Measurements from ENCODE around the gene POLG2. TPM values are rescaled to one million over a fixed set of nuclear protein-coding genes. Genes with fewer than 3 reads are reported as not detected.
"Not testable (repeated sequence)": the region's sequence is repeated elsewhere in the genome, so short reads cannot be mapped to it uniquely, and the experiment has no call there.

Gene POLG2
- polyA plus RNA-seq, 2 of the 4 experiments (the other 2 are of a cell fraction): 26.3 to 31.3 TPM

DNA sequence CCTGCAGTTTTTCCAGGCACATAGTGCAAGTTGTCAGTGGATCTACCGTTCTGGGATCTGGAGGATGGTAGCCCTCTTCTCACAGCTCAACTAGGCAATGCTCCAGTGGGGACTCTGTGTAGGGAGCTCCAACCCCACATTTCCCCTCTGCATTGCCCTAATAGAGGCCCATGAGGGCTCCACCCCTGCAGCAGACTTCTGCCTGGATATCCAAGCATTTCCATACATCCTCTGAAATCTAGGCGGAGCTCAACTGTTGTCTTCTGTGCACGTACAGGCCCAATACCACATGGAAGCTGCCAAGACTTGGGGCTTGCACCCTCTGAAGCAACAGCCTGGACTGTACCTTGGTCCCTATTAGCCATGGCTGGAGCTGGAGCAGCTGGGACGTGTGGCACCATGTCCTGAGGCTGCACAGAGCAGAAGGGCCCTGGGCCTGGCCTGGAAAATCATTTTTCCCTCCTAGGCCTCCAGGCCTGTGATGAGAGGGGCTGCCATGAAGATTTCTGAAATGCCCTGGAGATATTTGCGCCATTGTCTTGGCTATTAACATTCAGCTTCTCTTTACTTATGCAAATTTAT lies 58.8 kb downstream of the POLG2 start:
- H3K4me3 ChIP-seq: no peak overlapping the region
- DNase-seq (ENCODE audit: low read depth in 1 of 2, low spot score in 1 of 2): peak in 1 of 2 experiments; percentile 29
- peaks cover 41% of the 10 kb centered on the region for H3K9me3 ChIP-seq
- CTCF ChIA-PET: interaction anchor here (0.8 to 16.0 kb wide), 4 partner anchors 12 to 55 kb away, joined by 3 to 163 read pairs (median 4); no protein-coding TSS in a partner anchor
- no peak overlapping the region for H3K27ac ChIP-seq
- no peak for TF ChIP-seq HOXB5 (CRISPR knock-in tag; IDR thresholded peaks at IDR 0.05)
- TF ChIP-seq ZFP36 (IDR thresholded peaks at IDR 0.05; ENCODE audit: borderline replicate concordance, partially characterized antibody): peak; percentile 96
- ATAC-seq: no peak
- POLR2A ChIA-PET: no interaction called here
- H3K4me2 ChIP-seq: no peak overlapping the region
- H3K4me1 ChIP-seq: peaks cover 12% of the 10 kb centered on the region
- no peak for FAIRE-seq
- WGBS (ENCODE audit: missing lambda C conversion rate): 68% methylated on average over 5 of the region's 5 CpGs

GRCh38 chr17:64431534-64431933 lies 65.3 kb downstream of the POLG2 start:
- H3K4me2 ChIP-seq: no peak overlapping the region
- no peak for TF ChIP-seq CBX2 (IDR thresholded peaks at IDR 0.05; ENCODE audit: borderline replicate concordance, low read depth)
- ChIA-PET POLR2A (no interaction called here), CTCF (interaction anchor here (0.5 to 16.0 kb wide), 5 partner anchors 12 to 174 kb away, joined by 3 to 163 read pairs (median 5); partner anchors contain the start of gene POLG2)
- ATAC-seq: no peak
- no peak overlapping the region for H3K4me3 ChIP-seq
- no peak overlapping the region for H3K27ac ChIP-seq
- no peak for FAIRE-seq
- WGBS (ENCODE audit: missing lambda C conversion rate): 75% methylated on average over 6 of the region's 6 CpGs
- H3K9me3 ChIP-seq: peaks cover 9% of the 10 kb centered on the region; the same call in 1 of the 3 replicates
- H3K4me1 ChIP-seq: no peaks in the 10 kb centered on the region
- DNase-seq (ENCODE audit: low read depth in 1 of 2, low spot score in 1 of 2): no peak

DNA sequence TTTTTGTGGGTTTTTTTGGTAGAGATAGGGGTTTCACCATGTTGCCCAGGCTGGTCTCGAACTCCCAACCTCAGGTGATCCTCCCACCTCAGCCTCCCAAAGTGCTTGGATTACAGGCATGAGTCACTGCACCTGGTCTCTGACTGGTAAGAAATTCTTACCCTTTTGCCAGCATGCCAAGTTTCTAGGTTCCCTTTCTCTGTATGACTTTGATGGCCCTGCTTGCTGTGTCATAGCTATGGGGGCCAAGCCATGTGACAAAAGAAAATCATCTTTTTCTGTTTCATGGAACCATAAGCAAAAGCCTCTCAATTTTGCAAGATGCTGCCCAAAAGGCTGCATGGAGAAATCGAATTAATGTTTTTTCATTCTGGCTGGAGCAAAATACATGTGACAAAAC lies 66.8 kb downstream of the POLG2 start:
- H3K4me1 ChIP-seq; DNase-seq (ENCODE audit: low read depth in 1 of 2, low spot score in 1 of 2); H3K9me3 ChIP-seq; H3K4me3 ChIP-seq; H3K27ac ChIP-seq; H3K4me2 ChIP-seq; FAIRE-seq; ATAC-seq: not testable (repeated sequence)
- ChIA-PET POLR2A (interaction anchor here (0.6 to 1.3 kb wide), 2 partner anchors 77 to 116 kb away, joined by 3 to 5 read pairs; partner anchors contain the start of genes CEP95 and DDX5), CTCF (interaction anchor here (0.7 to 16.0 kb wide), 11 partner anchors 10 to 518 kb away, joined by 3 to 300 read pairs (median 4); partner anchors contain the start of genes GH1, MILR1 and POLG2)
- 55% methylated on average over 2 of the region's 2 CpGs for WGBS (ENCODE audit: missing lambda C conversion rate)

DNA sequence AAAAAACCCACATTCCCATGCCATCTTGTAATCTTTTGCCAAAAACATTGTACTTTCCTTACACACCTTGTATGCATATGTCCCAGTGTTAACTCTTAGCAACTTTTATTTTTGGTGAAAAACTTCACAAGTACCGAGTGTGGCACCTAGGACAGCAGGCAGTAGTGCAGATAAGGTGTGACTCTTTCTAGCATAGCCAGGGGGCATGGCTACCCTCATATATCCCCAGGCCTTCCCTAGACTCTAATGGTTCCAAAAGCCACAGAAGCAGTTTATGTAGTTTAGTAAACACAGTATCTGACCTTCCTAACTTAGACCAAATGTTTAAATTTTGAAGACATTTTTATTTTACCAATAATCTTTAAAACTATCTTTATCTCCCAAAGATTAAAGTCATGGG lies 68.4 kb downstream of the POLG2 start:
- no peak for TF ChIP-seq HOXB13 (CRISPR knock-in tag; IDR thresholded peaks at IDR 0.05; ENCODE audit: low read depth)
- TF ChIP-seq PBX3 (IDR thresholded peaks at IDR 0.05): no peak
- no peak for TF ChIP-seq EHMT2 (IDR thresholded peaks at IDR 0.05; ENCODE audit: low read depth)
- no peak for TF ChIP-seq MAX (IDR thresholded peaks at IDR 0.05)
- ChIA-PET POLR2A (no interaction called here), CTCF (interaction anchor here (0.6 to 16.0 kb wide), 11 partner anchors 8 to 399 kb away, joined by 3 to 300 read pairs (median 4); partner anchors contain the start of gene POLG2)
- H3K27ac ChIP-seq: no peak overlapping the region
- no peak overlapping the region for H3K4me2 ChIP-seq
- ATAC-seq: no peak
- H3K4me1 ChIP-seq: no peaks in the 10 kb centered on the region
- 80% methylated on average over 1 of the region's 1 CpG for WGBS (ENCODE audit: missing lambda C conversion rate)
- H3K9me3 ChIP-seq: no peaks in the 10 kb centered on the region
- no peak for FAIRE-seq
- no peak overlapping the region for H3K4me3 ChIP-seq
- DNase-seq (ENCODE audit: low read depth in 1 of 2, low spot score in 1 of 2): no peak

Small RNAs within 50 kb of the gene (small RNA-seq; reads per million reads assigned to genes)
- gene ATP5MFP4: 0 reads per million in 6 experiments

Other genes with a start within 250 kb of the POLG2 start
- 15.0 and 16.2 TPM in 2 replicates for gene TEX2, start 233.8 kb downstream of the POLG2 start, polyA plus RNA-seq (2011; rRNA removed)
- 9.3 to 9.6 TPM (median 9.3 TPM) in 3 replicates for gene TEX2, start 233.8 kb downstream of the POLG2 start, polyA plus RNA-seq (2017; fragmentation: RNase III; extraction: RNeasy Plus Mini Kit Qiagen cat#74134 plus additional on column Dnase treatment)
- 0.08 and 0.09 TPM in 2 replicates for gene PECAM1, start 106.2 kb downstream of the POLG2 start, polyA plus RNA-seq (2011; rRNA removed)
- gene PECAM1, start 106.2 kb downstream of the POLG2 start, polyA plus RNA-seq (2017; fragmentation: RNase III; extraction: RNeasy Plus Mini Kit Qiagen cat#74134 plus additional on column Dnase treatment): 0.04 to 0.07 TPM in 2 of 3 replicates, not detected in the other
- gene MILR1, start 47.9 kb downstream of the POLG2 start, polyA plus RNA-seq (2011; rRNA removed): 12.2 and 12.8 TPM in 2 replicates
- 1.6 to 3.0 TPM (median 2.3 TPM) in 3 replicates for gene MILR1, start 47.9 kb downstream of the POLG2 start, polyA plus RNA-seq (2017; fragmentation: RNase III; extraction: RNeasy Plus Mini Kit Qiagen cat#74134 plus additional on column Dnase treatment)
- 811 and 1,011 TPM in 2 replicates for gene DDX5, start 9.2 kb upstream of the POLG2 start, polyA plus RNA-seq (2011; rRNA removed)
- gene DDX5, start 9.2 kb upstream of the POLG2 start, polyA plus RNA-seq (2017; fragmentation: RNase III; extraction: RNeasy Plus Mini Kit Qiagen cat#74134 plus additional on column Dnase treatment): 748 to 886 TPM (median 841 TPM) in 3 replicates
- 53.5 and 73.0 TPM in 2 replicates for gene CEP95, start 9.9 kb upstream of the POLG2 start, polyA plus RNA-seq (2011; rRNA removed)
- 30.0 to 35.0 TPM (median 32.3 TPM) in 3 replicates for gene CEP95, start 9.9 kb upstream of the POLG2 start, polyA plus RNA-seq (2017; fragmentation: RNase III; extraction: RNeasy Plus Mini Kit Qiagen cat#74134 plus additional on column Dnase treatment)
- gene SMURF2, start 165.3 kb upstream of the POLG2 start, polyA plus RNA-seq (2011; rRNA removed): 26.3 and 29.1 TPM in 2 replicates
- gene SMURF2, start 165.3 kb upstream of the POLG2 start, polyA plus RNA-seq (2017; fragmentation: RNase III; extraction: RNeasy Plus Mini Kit Qiagen cat#74134 plus additional on column Dnase treatment): 16.7 to 21.1 TPM (median 17.6 TPM) in 3 replicates